Stimulated activated CD4-positive, alpha-beta T cell treated with anti-CD3 and anti-CD28 coated beads, Interleukin-12 subunit alpha, Interleukin-12 subunit beta, amount 100 ng/mL, for 4 hours (primary cell): ENCODE results near the gene STOML2.
"Not testable (repeated sequence)": the region's sequence is repeated elsewhere in the genome, so short reads cannot be mapped to it uniquely, and the experiment has no call there.

Source experiments
- DNase-seq: peaks from one replicate; pipeline ENCODE4 v3.0.0-alpha.2; 2020

The STOML2 gene

GRCh38 chr9:35102769-35103659, at the start of gene STOML2:
STOML2 (minus strand) TSS chr9:35103131; CDS start chr9:35103094, 37 bp downstream.
- DNase-seq = peak; percentile 83

- DNase-seq = not testable (repeated sequence)
These were observed 45.1 kb upstream of the STOML2 start for GRCh38 chr9:35147941-35148563.

- DNase-seq = no peak
These were observed 39.1 kb upstream of the STOML2 start for GRCh38 chr9:35142037-35142436.

- no peak for DNase-seq
These were observed 37.2 kb upstream of the STOML2 start for GRCh38 chr9:35140093-35140492.

- DNase-seq = no peak
These were observed 33.9 kb upstream of the STOML2 start for GRCh38 chr9:35136866-35137265.

GRCh38 chr9:35135988-35136387, 33.1 kb upstream of the STOML2 start:
- DNase-seq = no peak

GRCh38 chr9:35134920-35135319, 32.0 kb upstream of the STOML2 start:
- DNase-seq = no peak

- peak; percentile 76 for DNase-seq
These were observed 14.1 kb upstream of the STOML2 start for GRCh38 chr9:35116898-35117551.

GRCh38 chr9:35116539-35116897, 13.6 kb upstream of the STOML2 start:
- no peak for DNase-seq

- peak; percentile 89 for DNase-seq
These were observed 13.0 kb upstream of the STOML2 start, which contains the start of gene ATOSB for GRCh38 chr9:35115680-35116538. ATOSB (minus strand) TSS chr9:35115862; CDS start chr9:35108274, 7,588 bp downstream.

- DNase-seq = no peak
These were observed 12.1 kb upstream of the STOML2 start for GRCh38 chr9:35114840-35115628.

- peak; percentile 48 for DNase-seq
These were observed 11.3 kb upstream of the STOML2 start for GRCh38 chr9:35114113-35114839.

GRCh38 chr9:35112257-35113020, 9.5 kb upstream of the STOML2 start:
- no peak for DNase-seq

GRCh38 chr9:35111001-35111933, 8.3 kb upstream of the STOML2 start:
- DNase-seq = peak; percentile 94

GRCh38 chr9:35110327-35110761, 7.4 kb upstream of the STOML2 start:
- no peak for DNase-seq

- DNase-seq = no peak
These were observed 6.1 kb upstream of the STOML2 start for GRCh38 chr9:35108946-35109575.

GRCh38 chr9:35108461-35108860, 5.5 kb upstream of the STOML2 start:
- no peak for DNase-seq
